Measurements from ENCODE around the gene SCGB1D2.

SCGB1D2 gene

DNA sequence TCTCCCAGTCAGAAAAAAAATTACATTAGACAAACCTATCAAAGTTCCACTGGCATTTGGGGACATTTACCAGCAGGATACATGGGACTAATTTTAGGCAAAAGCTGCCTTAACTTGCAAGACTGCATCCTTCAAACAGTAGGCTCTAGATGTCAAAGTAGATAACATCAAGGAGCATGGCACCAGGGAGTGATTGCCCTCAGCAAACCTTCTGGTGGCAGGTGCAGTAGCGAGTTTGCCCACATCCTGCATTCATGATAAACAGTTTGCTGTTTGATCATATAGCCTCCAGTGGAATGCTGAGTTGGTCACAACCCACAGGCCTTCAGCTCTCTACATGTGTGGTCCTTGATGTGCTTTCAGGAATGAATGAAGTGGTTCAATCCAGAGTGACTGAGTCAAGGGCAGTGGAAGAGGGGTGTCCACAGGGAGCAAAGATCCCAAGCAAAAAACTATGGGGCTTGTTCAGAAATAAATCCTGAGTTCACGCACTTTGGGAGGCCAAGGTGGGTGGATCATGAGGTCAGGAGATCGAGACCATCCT is 12.0 kb downstream of the SCGB1D2 start:
- Histone ChIP-seq H3K27ac (no peak overlapping the region), H3K4me3 (no peak overlapping the region)

DNA sequence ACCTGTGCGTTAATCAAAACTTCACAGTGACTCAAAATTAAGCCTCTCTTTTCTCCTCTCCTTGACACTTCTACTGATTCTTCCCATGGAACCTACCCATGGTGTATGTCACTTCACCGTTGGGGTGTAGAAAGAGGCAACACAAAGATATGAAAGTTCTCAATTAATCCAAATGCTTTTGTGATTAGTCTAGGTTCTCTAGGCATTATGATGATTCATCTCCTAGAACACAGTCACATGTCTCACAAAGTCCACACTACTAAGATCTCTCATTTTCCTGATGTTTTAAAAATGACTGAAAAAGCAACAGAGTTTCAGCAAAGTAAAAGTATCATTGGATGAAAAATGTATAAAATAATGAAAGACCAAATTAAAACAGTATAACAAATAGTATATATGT is 14.2 kb downstream of the SCGB1D2 start:
- Histone ChIP-seq H3K4me3 (no peak overlapping the region), H3K27ac (no peak overlapping the region)

DNA sequence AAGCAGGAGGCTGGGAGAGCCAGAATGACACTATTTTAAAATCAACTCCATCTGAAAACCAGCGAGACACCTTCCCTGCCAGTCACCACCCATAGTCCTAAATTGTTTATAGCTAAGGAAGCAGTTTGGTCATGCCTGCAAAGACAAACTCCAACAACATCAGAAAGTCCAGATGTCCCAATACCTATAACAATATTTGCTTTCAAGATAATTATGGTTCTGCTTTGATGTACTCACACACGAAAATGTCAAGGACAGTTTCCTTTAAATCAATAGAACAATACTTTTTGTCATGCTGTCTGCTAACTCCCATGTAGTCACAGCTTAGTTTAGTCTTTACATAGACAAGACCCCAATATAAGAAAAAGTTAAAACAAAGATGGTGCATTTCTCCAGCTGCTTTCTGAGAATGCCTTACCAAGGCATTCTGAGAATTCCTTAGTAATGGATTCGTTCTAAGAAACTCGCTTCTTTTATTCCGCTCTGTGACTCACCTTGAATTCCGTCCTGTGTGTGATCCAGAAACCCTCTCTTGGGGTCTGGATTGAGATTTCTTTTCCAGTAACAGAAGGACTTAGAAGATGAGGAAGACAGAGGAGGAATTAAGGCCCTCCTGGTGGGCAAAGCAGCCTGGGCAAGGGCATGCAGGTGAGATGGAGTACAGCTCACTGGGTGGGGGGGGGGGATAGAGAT is 18.4 kb downstream of the SCGB1D2 start:
- H3K27ac ChIP-seq, result no peak overlapping the region
- H3K4me3 ChIP-seq, result no peak overlapping the region

DNA sequence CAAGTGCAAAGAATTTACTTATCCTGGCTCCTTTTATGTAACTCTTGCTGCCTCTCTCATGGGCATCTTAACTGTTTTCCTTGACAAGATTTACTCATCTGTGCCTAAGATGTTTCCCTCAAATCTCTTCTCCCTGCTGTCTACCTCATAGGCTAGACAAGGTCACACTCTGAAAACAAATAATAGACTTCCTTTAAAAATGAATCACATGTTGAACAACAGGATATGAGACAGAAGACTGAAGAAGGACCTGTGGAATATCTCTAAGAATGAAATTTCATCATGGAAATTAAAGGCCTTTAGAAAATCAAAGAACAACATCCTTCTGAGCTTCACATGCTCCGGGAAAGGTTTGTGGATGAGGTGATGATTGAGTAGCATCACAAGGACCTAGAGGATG is 22.0 kb downstream of the SCGB1D2 start:
- Histone ChIP-seq H3K4me3 (no peak overlapping the region), H3K27ac (no peak overlapping the region)

DNA sequence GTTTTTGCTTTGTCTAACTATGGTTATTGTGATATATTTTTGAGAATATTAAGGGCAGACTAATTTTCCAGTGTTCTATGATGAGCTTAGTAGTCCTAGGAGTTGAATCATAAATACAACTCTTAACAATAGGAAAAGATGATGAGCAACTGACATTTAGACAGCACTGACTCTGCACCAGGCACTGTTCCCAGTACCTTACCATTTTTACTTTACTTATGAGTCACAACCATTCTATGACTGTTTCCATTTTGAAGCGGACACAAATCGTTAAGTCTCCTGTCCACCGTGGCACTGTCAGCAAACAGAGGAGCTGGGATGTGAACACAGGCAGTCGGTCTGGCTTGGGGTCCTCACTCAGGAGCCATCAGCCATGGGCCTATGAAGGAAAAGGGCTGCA is 24.5 kb downstream of the SCGB1D2 start:
- no peak overlapping the region for H3K27ac ChIP-seq
- no peak overlapping the region for H3K4me3 ChIP-seq

DNA sequence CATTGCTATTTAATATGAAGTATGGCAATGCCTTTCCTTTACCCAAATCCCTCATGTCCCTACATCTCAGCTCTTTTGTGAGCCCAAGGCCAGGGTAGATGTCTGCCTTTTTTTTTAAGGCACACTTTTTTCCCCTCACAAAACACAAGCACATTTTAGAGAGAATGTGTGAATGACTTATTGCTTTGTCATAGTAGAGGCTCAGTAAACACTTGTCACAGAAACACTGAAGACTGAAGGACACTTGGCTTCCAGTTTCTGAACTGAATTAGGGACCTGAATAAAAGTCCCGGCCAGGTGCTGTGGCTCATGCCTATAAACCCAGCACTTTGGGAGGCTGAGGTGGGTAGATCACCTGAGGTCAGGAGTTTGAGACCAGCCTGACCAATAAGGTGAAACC is 25.0 kb downstream of the SCGB1D2 start:
- H3K4me3 ChIP-seq, result no peak overlapping the region
- no peak overlapping the region for H3K27ac ChIP-seq

DNA sequence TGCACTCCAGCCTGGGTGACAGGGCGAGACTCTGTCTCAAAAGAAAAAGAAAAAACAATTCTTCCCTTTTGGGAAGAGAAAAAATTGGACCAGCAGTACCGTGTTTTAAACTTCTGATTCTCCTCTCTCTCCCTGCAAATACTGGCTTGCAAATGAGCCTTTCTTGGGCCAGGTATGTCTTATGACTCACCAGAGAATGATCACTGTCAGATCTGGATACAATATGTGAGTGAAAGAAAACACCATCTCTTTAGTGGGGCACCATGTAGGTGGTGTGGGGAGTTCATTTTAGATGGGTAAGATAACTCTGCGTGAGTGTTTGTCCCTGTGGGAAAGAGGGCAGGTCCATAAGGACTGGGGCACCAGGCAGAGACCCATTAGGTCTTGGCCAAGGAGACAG is 25.5 kb downstream of the SCGB1D2 start:
- Histone ChIP-seq H3K4me3 (no peak overlapping the region), H3K27ac (no peak overlapping the region)

DNA sequence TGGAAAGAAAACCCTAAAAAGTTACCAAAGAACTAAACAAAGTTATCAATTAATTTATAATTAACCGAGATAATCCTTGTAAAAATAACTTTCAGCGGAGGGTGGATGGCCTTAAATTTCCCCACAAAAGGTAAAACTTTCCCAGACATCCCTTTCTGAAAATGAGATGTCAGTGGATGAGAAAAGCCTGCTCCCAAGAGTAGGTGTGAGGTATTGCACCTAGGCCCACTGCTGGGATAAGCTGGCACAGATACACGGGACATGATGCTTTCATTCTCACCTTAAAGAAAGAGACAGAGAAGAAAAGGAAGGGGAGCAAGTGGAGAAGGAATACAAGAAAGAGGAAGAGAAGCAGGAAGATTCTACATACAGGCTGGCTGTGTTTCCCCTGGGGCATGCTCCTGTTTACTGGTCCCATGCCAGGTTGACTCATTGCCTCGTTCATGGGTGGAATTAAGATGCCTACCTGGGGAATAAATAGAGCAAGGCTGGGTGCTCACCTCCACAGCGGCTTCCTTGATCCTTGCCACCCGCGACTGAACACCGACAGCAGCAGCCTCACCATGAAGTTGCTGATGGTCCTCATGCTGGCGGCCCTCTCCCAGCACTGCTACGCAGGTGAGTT is 27.7 kb downstream of the SCGB1D2 start, which contains the start of gene SCGB2A2:
SCGB2A2 (plus strand) TSS at position 505 of the 625 bp plus-strand sequence; CDS start at position 564, 59 bp downstream.
- H3K4me3 ChIP-seq, result no peak within 1 kb of the TSS

DNA sequence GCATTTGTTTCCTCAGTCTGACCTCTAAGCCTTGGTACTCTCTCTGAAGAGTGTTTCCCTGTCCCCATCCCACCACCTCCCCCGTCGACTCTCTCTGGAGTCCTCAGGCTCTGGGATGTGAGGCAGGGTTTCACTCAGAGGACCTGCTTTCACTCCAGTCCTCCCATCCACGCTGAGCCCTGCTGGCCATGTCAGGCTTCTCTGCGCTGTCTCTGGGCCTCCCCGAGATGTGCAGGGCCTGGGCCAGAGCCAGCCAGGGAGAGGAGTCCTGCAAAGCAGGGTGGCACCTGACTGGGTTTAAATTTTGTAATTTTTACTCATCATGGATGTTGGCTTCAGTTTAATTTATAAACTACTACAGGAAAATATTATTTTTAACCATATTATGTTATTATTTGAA is 31.2 kb downstream of the SCGB1D2 start:
- no peak overlapping the region for H3K27ac ChIP-seq
- no peak overlapping the region for H3K4me3 ChIP-seq

More for the DNA sequence above, 27.7 kb downstream of the SCGB1D2 start, which contains the start of gene SCGB2A2:
- H3K27ac ChIP-seq, result no peak within 1 kb of the TSS

DNA sequence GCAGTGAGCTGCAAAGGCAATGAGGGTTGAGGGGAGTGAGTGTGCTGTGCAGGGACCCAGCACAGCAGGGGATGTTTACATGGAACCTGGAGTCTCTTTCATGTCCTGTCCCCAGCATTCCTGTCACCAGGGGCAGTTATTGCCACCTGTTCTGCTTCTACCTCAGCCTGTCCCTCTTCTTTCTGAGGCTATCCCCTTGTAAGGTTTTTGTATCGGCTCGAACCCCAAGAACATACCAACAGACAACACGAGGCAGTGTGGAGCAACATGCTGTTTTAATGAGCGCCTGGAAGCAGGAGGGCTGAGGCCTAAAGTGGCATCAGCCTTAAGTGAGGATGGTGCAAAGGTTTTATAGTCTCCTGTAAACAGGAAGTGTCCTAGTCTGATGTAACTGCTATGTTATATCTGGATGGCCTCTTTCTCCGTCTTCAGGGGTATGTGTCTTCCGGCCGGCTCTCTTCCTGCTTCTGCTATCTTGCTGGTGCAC is 31.8 kb downstream of the SCGB1D2 start:
- H3K27ac ChIP-seq, result no peak overlapping the region
- H3K4me3 ChIP-seq, result no peak overlapping the region

DNA sequence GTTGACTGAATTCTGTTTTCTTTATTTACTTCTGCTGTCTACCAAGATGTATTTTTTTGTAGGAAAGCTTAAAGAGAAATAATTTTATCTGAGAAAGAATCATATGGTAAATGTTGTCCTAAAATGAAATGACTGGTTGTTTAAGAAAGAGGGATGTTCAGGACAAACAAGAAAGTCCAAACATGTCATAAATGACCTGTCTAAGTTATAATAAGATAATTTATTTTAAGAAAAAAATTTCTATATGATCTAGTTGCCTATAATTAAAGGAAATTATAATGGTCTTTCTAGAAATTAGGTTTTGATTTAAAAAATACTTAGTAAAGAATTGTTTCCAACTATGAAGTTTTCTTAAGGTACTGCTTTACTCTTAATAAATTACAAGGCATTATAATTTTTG is 38.4 kb downstream of the SCGB1D2 start:
- H3K4me3 ChIP-seq, result no peak overlapping the region
- no peak overlapping the region for H3K27ac ChIP-seq

All from skin epidermis (tissue), 12 donors.